ENCODE results near the gene ZBTB7B.
"Not testable (repeated sequence)": the region's sequence is repeated elsewhere in the genome, so short reads cannot be mapped to it uniquely, and the experiment has no call there.

ZBTB7B gene

GRCh38 chr1:154989195-154989860, 13.3 kb upstream of the ZBTB7B start:
- DNase-seq = no peak

GRCh38 chr1:154990276-154990675, 12.3 kb upstream of the ZBTB7B start:
- DNase-seq = no peak

GRCh38 chr1:154992721-154993571, 9.7 kb upstream of the ZBTB7B start:
- no peak for DNase-seq

- no peak for DNase-seq
Observed at GRCh38 chr1:154993572-154994268, 8.9 kb upstream of the ZBTB7B start, which contains the start of gene LENEP. LENEP (plus strand) TSS chr1:154993586; CDS start chr1:154993608, 22 bp downstream.

- no peak for DNase-seq
Observed at GRCh38 chr1:154994269-154994587, 8.4 kb upstream of the ZBTB7B start.

- no peak for DNase-seq
Observed at GRCh38 chr1:154994591-154994990, 8.0 kb upstream of the ZBTB7B start.

GRCh38 chr1:154995301-154995983, 7.2 kb upstream of the ZBTB7B start:
- not testable (repeated sequence) for DNase-seq

GRCh38 chr1:154996966-154997701, 5.5 kb upstream of the ZBTB7B start:
- DNase-seq = no peak

- DNase-seq = no peak
Observed at GRCh38 chr1:154998201-154998780, 4.3 kb upstream of the ZBTB7B start.

GRCh38 chr1:154998818-154999570, 3.6 kb upstream of the ZBTB7B start:
- peak; percentile 68 for DNase-seq

GRCh38 chr1:154999571-155000410, 2.8 kb upstream of the ZBTB7B start:
- DNase-seq = peak; percentile 63

- DNase-seq = peak; percentile 65
Observed at GRCh38 chr1:155000411-155000725, 2.2 kb upstream of the ZBTB7B start.

GRCh38 chr1:155000726-155001424, 1.7 kb upstream of the ZBTB7B start:
- peak; percentile 76 for DNase-seq

- peak; percentile 49 for DNase-seq
Observed at GRCh38 chr1:155001425-155001674, 1.3 kb upstream of the ZBTB7B start.

GRCh38 chr1:155001675-155002463, 733 bp upstream of the ZBTB7B start:
- DNase-seq = peak; percentile 96

GRCh38 chr1:155003227-155003765, 694 bp downstream of the ZBTB7B start:
- DNase-seq = no peak

- no peak for DNase-seq
Observed at GRCh38 chr1:155003766-155004351, 1.3 kb downstream of the ZBTB7B start.

GRCh38 chr1:155004352-155005075, 1.9 kb downstream of the ZBTB7B start:
- DNase-seq = no peak
